Measurements from ENCODE around the gene CALCOCO2.
A peak's percentile ranks its signal among the peaks of the same experiment; 100 is the strongest.
"Not testable (repeated sequence)": the region's sequence is repeated elsewhere in the genome, so short reads cannot be mapped to it uniquely, and the experiment has no call there.

Gene CALCOCO2, protein sequence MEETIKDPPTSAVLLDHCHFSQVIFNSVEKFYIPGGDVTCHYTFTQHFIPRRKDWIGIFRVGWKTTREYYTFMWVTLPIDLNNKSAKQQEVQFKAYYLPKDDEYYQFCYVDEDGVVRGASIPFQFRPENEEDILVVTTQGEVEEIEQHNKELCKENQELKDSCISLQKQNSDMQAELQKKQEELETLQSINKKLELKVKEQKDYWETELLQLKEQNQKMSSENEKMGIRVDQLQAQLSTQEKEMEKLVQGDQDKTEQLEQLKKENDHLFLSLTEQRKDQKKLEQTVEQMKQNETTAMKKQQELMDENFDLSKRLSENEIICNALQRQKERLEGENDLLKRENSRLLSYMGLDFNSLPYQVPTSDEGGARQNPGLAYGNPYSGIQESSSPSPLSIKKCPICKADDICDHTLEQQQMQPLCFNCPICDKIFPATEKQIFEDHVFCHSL

DNA sequence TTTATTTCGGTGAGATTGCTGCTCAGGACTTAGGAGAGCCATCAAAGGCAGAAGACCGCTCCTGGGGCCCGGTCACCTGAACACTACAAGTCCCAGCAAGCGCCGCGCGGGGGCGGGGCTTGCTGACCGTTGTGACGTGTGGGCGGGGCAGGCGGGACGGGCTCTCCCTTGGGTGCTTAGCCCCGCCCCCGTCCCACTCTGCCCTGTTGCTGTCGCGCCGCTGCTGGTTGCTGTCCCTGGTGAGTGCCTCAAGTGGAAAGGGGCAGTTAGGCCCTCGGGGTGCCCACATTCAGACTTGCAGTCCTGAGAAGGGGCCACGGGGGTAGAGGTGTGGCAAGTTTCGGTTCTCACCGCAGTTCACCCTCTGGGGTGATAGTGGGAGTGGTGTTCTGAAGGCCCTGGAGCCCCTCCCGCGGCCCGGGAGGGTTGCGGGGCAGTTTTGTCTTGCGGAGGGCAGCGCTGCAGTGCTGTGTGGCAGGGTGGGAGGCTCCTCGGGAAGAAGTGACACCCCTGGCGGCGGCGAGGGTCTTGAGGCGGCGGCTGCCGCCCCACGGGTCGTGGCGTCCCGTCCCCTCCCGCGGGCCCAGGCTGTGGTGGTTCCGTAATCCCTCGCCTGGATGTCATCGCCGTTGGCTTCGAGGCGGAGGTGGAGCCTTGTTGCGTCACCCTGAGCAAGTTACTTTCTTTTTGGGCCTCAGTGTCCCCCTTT is at the start of gene CALCOCO2:
TSS of gene CALCOCO2 (plus strand) at position 196 of the 709 bp plus-strand sequence. CDS start 10,673 bp downstream, outside the sequence.
- DNase-seq, result peak; percentile 94

DNA sequence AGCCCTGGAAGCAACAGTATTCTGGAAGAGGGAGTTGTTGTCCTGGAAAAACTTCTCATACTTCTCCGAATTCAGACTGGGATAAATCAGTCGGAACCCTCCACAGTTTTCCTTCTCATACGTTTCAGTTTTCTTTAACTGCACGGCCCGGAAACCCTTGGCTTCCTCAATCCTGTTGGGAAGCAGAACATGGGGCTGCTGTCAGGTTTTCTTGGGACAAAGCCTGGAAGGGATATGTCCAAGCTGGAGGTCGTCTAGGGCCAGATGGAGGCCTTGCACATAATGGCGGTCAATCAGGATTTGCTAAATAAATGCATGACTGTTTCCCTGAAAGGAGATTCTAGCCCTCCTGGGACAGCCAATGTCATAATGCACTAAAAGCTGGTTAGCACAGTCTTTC is 43.0 kb upstream of the CALCOCO2 start:
- no peak for DNase-seq

DNA sequence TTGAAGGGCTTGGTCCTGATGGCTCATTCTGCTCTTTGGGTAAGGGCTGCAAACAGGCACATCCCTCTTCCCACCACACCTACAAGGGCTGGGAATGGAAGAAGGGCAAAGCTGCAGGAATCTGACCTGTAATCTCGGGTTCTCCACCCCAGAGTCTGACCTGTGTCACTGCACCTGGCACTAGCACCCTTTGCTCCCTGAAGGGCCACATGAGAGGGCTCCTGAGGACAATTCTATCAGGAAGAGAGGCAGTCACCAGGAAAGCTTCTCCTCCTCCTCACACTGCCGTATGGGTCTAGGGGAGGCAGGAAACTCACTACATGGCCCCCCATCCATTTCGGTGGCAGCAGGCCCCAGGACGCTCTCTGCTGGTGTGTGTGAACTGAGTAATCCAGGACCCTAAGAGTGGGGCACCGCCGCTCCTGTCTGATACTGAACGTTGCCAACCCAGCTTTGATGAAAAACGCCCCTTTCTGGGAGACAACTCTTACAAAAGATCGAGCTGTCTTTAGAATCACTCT is 40.2 kb upstream of the CALCOCO2 start:
- DNase-seq, result no peak

DNA sequence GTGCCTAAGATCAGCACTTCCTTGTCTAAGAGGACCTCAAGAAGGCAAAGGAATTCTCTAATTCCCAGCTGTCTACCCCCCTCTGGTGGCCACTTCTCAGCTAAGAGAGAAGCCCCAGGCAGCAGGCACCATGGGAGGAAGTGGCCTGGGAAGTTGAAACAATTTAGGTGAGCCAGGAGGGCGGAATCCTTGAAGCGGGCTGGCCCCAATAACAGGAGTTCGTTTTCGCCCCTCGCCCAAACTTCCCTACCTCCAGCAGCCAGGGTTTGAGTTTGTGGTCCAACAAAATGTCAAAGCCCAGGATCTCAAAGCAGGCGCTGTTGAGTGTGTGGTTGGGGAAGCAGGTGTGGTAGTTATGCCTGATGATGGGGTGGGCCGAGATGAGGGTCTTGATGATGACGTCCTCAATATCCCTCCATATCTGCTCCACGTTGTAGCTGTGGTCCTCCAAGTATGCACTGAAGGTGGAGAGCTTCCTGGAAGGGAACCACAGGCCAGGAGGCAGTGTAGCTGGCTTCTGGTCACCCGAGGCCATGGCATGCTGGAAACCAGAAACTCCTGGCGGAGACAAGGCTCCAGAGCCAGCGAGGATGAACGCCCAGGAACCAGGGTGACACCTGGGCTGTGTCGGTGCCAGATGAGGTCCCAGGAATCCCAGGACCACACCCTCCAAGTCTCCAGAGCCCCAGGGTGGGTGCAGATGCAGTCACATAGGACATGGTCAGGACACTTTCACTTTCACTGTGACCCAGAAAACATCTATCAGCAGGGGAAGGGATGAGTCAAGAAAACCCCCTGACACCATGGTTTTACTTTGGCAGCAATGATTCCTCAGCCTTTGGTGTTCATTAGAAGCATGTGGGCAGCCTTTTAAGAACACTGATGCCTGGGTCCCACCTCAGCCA is 39.5 kb upstream of the CALCOCO2 start:
- DNase-seq, result peak; percentile 87

DNA sequence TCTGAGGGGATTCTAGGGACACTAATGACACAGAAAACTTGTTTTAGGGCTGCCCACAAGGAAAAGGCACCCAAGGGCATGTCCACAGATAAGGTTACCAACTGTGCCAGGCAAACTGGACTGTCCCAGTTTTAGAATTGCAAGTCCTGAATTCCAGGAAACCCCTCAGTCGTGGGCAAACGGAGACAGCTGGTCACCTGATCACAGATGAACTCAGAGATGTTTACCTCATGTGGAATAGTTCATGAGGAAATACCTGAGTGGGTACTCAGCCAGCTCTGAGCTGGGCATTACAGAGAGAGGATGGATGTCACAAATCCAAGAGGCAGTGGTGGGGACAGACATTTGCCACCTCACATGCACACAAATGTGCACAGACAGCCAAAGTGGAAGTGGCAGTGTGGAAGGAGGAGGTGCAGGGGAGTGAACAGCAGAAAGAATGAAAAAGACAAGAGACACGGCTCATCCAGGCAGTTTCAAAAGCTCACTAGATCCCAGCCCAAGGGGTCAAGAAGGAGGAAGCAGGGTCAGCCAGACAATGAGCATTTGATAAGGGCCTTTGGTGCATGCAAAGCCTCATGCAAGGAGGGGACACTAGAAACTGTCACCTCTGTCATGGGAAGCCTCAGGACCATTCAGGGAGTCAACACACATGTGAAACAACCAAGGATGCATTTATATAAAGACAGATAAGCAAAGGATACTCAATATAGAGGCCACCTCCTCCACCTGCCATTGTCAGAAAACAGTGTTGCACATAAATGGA is 38.6 kb upstream of the CALCOCO2 start:
- no peak for DNase-seq

DNA sequence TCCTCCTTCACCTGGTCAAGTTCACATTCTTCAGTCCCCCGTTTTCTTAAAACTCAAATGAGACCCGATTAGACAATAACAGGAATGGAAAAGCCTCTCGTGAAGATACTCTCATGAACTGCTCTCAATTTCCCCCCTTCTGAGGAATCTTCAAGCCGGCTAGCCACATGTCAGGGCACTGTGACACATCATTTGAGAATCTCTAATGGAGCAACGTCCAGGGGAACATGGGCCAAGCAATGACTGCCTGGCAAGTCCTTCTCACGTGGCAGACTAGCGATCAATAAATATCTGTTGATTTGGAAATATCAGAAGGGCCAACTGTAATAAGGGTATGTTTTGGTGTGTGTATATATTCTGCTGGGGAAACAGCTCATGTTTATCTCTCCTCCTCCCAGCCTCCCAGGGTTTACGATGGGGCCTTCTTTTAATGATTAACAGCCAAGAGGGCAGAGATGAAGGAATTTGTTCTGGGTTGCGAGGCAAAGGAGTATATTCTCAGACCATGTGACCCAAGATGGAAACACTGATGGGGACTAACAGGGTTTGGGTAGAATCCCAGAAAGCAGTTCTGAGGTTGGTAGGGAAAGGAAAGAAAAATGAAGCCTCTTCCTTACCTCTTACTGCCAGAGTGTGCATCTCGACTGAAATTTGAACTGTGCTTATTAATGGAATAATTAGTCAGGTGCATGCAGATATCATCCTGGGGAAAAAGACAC is 35.2 kb upstream of the CALCOCO2 start:
- peak; percentile 14 for DNase-seq

DNA sequence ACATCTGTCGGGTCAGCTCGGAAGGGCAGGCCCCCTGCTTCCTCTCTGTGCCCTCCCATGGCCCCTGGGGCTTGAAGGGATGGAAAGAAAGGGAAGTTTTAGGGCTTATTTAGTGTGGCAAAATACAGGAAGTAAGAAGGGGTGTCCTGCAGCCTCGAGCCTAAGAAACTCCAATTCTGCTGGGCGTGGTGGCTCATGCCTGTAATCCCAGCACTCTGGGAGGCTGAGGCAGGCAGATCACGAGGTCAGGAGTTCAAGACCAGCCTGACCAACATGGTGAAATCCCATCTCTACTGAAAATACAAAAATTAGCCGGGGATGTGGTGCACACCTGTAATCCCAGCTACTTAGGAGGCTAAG is 34.7 kb upstream of the CALCOCO2 start:
- not testable (repeated sequence) for DNase-seq

DNA sequence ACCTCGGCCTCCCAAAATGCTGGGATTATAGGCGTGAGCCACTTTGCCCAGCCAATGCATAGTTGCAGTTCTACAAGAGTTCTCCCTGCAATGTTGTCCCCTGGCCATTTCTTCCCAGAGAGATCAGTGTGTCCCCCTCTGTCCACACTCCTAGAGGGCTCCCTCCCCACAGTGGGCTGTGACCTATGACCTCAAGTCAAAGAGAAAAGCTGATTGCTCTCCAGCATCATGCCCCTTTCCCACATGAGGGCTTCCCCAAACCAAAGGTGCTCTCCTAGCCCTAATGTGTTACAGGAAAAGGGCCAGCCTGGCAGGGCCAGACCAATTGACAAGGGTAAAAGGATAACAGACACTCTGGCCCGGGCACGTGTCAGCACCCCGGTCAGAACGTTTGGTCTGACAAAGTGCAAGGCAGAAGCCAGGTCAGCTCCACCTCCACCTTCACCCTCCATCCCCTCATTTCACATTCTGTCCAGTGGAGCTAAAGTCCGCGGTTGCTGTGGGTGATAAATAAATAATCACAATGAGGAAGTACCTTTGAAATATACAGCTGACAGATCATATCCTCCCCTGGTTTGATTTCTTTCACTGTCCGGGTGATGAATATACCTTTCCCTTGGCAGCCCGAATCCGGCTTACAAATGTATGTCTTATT is 31.6 kb upstream of the CALCOCO2 start:
- DNase-seq, result no peak

DNA sequence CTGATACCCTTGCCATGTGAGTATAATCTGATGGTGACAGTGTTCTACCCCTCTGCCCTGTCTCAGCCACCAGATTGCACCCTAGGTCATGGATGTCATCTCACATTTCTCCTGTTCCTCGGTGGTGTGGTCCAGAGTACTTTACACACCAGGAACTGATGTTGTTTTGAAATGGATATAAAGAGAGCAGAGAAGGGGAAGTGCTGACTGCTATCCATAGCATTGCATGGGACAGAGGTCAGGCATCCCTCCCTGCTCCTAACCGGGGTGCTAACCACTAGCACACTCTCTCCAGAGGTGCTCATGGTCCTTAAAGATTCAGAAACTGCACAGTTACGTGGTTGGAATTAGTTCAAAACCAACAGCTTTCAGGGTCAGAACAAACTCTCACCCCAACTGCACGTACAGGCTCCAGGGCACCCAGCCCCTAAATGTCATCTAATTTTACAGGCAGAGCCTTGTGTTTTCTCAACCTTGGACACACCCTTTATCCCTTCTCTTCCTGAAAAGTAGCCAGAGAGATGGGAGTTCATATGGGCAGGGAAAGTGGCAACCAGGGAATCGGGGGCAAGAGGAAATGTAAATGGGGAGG is 30.1 kb upstream of the CALCOCO2 start:
- DNase-seq, result no peak

DNA sequence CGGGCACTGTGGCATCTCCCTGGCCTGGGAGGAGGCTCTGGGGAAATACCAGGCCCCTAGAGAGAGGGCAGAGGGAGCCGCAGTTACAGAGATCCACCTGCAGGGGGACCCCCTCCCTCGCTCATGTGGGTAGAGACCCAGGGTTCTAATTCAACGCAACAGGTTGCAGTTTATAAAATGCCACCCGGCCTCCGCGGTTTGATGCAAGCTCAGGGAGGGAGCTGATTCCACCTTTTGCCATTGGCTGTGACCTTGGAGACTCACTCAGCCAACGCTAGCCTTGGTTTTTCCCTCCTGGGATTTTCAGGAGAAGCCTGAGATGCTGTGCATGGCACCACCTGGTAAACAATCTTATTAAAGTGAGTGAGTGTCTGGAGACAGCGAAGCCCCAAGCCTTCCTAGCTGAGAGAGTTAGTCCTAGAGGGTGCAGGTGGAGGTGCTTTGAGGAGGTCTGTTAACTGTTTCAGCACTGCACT is 25.9 kb upstream of the CALCOCO2 start:
- peak; percentile 78 for DNase-seq

DNA sequence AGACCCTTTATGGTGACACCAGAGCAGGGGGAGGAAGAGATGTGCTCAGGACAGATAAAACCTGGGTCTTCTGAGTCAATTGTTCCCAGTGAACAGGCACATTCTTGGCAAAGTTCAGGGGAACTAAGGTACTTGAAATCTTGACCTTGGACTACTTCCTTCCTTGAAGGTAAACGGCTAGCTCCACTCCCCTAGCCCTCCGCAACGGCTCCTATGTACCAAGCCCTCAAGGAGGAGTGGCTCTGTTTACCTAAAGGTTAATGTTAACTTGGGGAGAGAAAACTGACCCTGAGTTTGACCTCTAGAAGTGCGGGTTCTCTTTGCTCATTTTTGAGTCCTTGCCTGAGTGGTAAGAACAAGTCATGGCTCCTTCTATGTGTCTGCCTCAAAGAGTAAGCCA is 21.7 kb upstream of the CALCOCO2 start:
- DNase-seq, result no peak

DNA sequence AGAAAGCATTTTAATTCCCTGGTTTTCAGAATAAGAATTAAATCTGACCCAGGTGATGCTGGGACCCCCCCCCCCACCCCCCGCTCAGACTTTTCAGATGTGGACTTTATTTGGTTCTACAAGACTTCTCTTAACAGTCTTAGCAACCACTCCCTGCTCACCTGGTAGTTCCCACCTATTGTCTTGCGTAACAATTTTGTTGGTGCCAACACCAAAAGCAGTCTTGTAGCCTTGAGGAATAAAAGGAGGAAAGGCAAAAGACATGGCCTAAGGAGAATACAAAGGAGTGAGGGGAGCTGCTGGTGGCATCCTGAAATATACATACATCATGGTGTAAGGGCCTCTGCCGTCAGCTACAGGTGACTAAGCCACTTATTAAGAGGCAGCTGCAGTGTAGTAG is 18.8 kb upstream of the CALCOCO2 start:
- no peak for DNase-seq

DNA sequence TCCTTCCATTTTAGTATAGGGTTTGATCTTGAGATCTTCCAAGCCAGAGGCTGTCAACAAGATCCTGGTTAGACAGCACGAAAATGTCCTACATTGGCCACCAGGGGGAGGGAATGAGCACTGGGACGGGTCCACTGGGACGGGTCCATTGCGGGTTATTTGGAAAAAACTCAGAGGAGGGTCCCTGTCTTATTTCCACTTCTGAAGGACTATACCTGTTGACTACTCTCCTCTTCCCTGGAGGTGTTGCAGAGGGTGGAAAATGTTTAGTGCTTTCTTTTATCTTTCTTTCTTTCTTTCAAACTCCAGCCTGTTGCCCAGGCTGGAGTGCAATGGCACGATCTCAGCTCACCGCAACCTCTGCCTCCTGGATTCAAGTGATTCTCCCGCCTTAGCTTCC is 16.3 kb upstream of the CALCOCO2 start:
- peak; percentile 66 for DNase-seq

DNA sequence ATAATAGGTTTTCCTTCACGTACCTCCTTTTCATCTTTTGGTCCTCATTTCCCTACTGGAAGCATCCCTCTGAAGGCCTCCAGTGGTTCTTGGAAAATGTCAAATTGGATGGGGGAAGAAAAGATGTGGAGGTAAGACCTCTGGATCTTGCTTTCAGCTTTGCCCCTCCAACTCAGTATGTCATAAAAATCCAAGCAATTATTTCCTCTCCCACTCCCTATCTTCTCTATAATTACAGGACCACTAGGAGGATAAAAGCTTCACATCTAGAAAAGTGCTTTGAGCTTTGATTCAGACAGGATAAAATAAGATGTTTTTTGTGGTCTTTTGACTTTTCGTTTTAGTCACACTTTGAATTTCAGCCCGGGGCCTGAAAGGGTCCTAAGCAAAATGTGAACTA is 15.5 kb upstream of the CALCOCO2 start:
- no peak for DNase-seq

DNA sequence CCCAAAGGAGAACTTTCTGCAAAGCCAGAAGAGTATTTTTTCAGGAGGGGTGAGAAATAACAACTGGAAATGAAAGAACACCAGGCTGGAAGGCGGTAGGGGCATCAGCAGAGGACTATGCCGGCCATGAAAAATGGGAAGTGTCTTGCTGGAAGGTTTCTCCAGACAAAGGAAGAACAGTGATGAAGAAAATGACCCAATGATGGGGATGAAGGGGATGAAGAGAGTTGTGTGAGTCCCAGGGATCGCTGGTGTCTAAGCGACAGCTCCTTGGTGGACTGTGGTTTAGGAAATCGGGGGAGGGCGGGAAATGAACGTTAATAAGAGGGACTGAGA is 14.4 kb upstream of the CALCOCO2 start:
- DNase-seq, result peak; percentile 24

DNA sequence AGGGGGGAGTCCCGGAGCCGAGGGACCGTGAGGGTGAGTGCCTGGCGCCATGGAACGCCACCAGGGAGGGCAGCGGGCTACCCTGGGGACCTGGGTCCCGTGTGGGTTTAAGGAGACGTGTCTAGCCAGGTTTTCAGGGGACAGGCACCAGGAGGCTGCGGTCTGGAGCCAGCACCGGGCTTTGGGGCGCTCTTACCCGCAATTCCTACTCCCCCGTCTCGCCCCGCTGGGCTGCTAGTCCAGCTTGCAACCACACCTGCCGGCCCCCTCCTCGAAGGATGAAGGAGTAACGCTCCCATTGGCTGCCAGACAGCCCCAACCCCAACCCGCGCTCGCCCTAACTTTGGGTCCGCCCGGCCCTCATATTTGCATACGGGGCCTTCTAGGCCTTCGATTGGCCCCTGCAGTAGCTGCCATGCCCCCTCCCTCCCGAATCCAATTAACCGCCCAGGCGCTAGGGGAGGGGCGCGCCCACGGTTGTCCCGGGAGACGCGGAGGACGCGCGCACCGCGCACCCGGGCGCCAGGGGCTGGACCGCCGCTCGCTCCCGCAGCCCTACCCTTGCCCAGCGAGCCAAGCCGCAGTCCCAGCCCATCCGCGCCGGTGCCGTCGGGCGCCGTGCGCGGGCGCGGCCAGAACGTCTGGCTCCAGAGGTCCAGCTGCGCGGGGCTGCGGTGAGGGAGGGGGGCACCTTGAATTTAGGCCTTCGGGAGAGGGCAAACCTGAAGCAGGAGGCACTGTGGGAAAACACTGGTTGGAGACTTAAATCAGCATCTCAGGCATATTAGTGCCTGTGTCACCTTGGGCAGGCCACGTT is 13.9 kb upstream of the CALCOCO2 start, which contains the start of gene TTLL6:
TSS of gene TTLL6 (minus strand) at position 456 of the 817 bp plus-strand sequence. CDS start at position 299, 157 bp downstream.
- peak; percentile 94 for DNase-seq

DNA sequence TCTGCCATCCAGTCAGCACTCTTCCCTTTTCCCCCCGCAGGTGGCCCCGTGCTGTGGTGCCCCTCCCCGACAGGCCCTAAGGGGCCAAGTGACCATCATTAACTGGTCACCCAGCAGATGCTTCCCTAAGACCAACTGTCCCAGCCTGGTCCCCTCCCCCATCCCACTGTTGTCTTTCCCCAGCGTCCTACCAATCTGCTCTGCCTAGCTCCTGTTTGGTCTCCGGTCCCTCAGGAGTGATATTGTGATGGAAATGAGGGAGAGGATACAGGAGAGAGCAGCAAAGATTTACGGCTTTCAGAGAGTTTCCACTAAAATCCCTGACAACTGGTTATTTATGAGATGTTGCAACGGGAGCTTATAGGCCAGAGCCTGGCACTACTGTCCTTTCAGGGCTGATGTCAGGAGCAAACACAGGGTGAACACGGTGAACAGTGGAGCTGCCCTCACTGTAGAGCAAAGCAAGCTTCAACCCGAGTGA is 12.4 kb upstream of the CALCOCO2 start:
- peak; percentile 60 for DNase-seq

DNA sequence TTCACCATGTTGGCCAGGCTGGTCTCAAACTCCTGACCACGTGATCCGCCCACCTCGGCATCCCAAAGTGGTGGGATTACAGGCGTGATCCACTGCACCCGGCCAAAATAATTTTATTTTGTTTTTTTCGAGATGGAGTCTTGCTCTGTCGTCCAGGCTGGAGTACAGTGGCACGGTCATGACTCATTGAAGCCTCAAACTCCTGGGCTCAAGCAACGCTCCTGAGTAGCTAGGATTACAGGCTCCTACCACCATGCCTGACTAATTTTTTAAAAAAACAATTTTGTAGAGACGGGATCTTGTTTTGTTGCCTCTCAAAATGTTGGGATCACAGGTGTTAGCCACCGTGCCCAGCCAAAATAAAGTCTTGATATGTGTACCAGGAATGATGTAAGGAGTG is 11.4 kb upstream of the CALCOCO2 start:
- DNase-seq, result no peak

DNA sequence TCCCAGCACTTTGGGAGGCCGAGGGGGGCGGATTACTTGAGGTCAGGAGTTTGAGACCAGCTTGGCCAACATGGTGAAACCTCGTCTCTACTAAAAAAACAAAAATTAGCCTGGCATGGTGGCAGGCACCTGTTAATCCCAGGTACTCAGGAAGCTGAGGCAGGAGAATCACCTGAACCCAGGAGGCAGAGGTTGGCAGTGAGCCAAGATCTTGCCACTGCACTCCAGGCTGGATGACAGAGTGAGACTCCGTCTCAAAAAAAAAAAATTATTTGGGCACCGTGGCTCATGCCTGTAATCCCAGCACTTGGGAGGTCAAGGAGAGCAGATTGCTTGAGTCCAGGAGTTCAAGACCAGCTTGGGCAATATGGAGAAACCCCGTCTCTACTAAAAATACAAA is 9.9 kb upstream of the CALCOCO2 start:
- not testable (repeated sequence) for DNase-seq

Measured in eye (tissue), 1 donor.